ENCODE measurements around the gene SYT12.
"Not testable (repeated sequence)": the region's sequence is repeated elsewhere in the genome, so short reads cannot be mapped to it uniquely, and the experiment has no call there.

Gene SYT12

DNA sequence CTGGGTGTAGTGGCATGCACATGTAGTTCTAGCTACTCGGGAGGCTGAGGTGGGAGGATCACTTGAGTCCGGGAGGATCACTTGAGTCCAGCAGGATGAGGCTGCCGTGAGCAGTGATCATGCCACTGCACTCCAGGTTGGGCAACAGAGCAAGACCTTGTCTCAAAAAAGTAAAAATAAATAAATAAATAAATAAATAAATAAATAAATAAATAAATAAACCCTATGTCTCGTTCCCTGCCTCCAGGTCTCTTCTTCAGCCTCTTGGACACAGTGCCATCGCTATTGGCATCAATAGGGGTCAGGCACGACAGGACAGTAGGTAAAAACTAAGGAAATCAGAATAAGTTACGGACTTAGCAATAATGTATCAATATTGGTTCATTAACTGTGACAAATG is 23.4 kb upstream of the SYT12 start:
- no peak for DNase-seq

GRCh38 chr11:67001332-67001731 is 21.6 kb upstream of the SYT12 start:
- DNase-seq: no peak

- no peak for DNase-seq
Measured at GRCh38 chr11:67002297-67002913, 20.5 kb upstream of the SYT12 start.

DNA sequence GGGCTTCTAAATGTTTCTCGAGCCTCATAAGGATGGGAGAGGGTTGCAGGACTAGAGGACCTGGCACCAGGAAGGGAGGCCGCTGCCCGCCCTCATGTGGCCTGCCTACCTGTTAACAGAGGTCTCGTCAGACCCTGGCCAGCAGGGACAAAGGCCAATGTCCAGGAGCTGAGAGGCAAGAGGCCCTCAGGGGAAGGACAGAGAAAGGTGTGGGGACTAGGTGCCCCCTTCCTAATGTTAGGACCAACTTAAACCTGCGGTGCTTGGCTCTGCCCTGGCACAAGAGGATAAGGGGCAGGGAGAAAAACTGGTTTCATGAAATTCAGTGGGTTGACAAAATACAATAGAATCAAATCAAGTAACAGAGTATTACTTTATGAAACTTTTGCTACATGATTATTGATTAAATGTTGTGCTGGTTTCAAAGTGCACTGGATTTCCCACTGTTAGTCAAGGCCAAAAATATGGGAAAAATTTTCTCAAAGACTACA is 20.0 kb upstream of the SYT12 start:
- no peak for DNase-seq

GRCh38 chr11:67005200-67005599 is 17.7 kb upstream of the SYT12 start:
- DNase-seq: not testable (repeated sequence)

DNA sequence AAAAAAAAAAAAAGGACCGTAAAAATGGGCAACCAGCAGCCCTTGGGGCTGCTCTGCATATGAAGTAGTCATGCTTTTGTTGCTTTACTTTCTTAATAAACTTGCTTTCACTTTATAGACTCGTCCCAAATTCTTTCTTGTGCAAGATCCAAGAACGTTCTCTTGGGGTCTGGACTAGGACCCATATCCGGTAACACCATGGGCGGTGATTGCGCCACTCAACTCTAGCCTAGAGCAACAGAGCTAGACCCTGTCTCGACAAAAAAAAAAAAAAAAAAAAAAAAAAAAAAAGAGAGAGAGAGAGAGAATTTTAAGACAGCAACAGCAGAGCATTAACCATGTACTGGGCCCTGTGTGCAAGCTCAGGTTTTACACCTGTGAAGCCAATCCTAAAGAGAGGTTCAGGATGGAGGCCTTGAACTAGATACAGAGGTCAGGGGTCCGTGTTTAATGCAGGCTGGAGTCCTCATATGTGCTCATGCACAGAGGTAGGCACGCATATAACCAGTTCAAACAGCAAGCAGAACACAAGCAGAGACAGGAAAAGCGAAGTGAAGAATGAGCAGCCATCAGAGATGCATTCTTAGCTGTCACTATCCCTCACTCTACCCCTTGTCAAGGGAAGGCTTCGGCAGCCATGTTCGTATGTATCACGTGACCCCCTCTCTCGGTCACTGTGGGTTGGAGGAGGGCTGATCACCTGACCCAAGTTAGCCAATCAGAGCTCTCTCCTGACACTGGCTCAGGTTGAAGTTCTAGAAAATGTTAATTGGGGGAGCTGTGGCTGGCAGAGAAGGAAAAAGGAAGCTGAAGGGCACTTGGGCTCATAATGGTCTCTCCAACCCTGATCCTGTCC is 16.7 kb upstream of the SYT12 start:
- no peak for DNase-seq

DNA sequence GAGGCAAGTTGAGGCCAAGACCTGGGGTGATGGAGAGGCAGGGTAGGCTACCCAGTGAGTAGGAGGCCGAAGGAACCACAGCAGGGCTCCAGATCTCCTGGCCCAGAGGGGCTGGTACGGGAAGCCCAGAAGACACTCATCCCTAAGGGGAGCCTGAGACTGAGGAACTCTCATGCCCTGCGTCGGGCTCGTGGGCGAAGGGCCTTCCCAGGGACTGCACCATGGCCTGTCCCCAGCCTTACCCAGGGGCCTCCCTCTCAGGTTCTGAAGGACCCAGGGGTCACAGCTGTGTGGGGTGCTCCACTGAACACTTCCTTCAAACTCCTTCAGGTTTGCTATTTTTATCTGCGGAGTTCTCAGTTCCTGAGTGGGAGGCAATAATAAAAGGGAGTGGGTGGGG is 15.8 kb upstream of the SYT12 start:
- DNase-seq: no peak

DNA sequence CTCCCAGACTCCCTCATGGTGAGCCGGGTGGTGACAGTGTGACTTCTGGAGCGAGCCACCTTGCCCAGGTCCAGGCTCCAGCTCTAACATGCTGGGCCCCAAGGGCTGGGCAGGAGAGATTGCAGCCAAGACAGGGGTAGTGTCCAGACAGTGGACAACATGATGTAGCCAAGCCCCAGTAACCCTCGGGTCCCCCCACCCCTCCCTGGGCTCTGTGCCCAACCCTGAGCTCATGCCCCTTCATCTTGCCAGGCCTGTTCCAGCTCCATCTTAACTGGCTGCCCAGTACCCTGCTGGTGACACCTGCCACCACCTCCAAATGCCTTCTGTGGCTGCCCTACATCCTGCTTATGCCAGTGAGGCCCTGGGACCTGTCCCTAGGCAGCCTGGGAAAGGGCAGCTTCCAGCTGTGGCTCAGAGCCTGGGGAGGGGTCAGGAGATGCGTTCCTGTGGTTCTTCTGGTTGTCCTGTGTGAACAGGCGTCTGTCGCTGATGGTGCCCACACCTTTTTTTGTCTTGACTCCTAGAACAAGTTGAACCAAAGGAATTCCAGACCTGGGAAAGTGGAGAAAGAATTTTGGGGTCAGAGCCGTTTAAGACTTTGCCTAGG is 12.5 kb upstream of the SYT12 start:
- no peak for DNase-seq

- no peak for DNase-seq
Measured at GRCh38 chr11:67013511-67014045, 9.4 kb upstream of the SYT12 start.

DNA sequence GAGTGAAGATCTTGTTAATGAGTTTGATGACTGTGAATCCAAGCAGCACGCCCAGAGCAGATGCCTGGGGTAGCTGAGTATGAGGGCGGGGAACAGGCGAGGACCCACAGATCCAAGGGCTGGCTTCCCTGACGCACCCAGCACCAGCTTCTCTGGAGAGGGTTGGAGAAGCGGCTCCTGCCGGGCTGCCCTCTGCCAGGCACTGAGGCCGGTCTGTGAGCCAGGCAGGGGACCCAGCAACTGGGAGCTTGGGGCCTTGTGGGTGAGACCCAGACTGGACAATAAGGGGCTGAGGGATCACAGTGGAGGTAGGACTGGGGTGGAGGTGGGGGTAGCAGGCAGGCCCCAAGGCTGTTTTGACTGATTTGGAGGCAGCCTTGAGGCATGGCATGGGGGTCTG is 8.6 kb upstream of the SYT12 start:
- no peak for DNase-seq

DNA sequence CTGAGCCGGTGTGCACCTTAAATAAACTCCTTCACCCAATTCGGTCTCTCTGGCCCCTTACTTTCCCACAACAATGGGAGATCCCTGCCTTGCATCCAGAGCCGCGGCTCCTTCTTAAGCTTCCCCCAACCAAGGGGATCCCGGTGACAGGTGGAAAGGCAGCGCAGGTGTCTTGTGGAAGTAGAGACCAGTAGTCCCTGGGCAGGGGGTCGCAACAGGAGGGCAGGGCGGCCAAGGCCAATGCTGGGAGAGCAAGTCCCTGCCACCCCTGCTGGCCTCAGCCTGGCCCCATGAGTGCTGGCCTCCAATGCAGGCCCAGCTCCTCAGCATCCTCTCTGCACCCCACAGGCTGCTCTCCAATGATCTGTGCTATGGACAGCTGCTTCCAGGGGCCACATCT is 7.9 kb upstream of the SYT12 start:
- no peak for DNase-seq

GRCh38 chr11:67016550-67016949 is 6.4 kb upstream of the SYT12 start:
- no peak for DNase-seq

DNA sequence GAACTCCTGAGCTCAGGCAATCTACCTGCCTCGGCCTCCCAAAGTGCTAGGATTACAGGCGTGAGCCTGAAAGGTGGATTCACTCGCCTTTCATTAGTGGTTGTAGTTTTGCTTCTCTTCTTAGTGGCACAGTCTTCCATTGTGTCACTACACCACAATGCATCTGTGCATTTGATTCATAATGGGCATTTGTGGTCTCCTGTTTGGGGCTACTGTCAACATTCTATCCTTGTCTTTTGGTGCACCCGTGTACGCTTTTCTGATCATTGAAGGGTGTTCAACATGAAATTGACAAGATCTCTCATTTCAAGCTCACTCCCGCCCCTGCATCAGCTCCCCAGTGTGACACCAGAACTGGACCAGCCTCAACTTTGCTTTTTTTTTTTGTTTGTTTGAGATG is 2.0 kb upstream of the SYT12 start:
- no peak for DNase-seq

DNA sequence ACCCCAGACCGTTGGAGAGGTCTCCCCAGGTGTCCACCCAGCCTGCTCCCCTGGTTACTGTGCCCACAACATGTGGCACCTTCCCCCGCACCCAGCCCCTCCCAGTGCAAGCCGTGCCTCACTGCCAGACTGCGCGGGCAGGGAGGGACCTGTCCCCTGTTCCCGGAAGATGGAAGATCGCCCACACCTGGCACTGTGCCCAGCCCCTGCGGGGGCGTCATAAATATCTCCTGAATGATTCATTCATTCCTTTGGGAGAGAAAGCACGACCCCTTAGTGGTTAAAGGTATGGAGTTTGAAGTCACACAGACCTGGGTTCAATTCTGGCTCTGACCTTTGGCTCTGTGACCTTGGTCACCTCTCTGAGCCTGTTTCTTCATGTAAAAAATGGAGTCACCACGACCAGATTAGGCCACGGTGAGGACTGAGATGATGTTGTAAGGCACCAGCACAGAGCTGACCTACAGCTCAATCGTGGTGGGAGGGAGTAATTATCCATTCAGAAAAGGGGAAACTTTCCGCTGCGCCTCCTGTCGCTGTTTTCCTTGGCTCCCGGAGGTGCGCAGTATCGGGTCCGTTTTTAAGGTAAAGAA is 497 bp upstream of the SYT12 start:
- DNase-seq: no peak

DNA sequence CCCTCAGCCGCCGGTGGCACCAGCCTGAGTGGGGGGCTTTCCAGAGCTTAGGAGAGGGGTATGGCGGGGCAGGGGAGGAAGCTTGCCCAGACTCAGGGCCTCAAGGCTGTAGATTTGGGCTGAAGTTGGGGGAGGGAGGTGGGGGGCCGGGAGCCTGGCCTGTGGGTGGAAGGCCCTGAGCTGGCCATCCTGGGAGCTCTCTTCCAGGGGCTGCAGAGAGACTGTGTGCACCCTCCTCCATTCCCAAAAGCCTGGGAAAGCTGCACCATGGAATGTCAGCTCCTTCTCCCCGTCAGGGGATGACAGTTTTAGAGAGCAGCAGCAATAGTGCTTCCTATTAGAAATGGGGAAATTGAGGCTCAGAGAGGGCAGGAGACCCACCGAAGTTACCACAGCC is 1.0 kb downstream of the SYT12 start:
- no peak for DNase-seq

DNA sequence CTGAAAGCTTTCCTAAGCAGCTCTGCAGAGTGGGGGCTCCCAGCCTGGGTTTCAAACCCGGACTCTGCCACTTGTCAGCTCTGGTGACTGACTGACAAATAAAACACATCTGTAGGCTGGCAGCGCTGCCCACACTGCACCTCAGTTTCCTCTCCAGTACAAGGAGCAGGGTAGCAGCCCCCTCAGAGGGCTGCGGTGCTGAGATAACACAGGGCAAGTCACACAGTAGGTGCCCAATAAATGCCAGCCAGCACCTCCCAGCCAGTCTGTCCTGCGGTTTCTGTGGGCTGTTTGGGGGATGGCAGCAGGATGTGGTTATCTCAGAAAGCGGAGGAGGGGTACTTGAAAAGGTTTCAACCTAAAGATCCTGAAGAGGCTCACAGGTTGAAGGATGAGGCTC is 1.5 kb downstream of the SYT12 start:
- peak; percentile 66 for DNase-seq

GRCh38 chr11:67024966-67025365 is 2.0 kb downstream of the SYT12 start:
- DNase-seq: peak; percentile 10

- no peak for DNase-seq
Measured at GRCh38 chr11:67025750-67026149, 2.8 kb downstream of the SYT12 start.

DNA sequence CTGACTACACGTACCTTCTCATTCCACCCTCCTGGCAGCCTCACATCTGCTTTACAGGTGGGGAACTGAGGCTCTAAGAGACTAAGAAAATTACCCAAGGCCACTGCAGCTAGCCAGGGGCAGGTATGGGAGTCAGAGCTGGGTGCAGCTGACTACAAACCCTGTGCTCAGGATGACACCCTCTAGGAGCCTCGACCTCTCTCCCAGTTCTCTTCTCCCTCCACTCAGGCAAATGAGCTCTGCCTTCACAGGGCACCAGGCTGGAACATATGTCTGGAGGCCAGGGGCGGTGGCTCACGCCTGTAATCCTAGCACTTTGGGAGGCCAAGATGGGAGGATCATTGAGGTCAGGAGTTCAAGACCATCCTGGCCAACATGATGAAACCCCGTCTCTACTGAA is 4.0 kb downstream of the SYT12 start:
- no peak for DNase-seq

DNA sequence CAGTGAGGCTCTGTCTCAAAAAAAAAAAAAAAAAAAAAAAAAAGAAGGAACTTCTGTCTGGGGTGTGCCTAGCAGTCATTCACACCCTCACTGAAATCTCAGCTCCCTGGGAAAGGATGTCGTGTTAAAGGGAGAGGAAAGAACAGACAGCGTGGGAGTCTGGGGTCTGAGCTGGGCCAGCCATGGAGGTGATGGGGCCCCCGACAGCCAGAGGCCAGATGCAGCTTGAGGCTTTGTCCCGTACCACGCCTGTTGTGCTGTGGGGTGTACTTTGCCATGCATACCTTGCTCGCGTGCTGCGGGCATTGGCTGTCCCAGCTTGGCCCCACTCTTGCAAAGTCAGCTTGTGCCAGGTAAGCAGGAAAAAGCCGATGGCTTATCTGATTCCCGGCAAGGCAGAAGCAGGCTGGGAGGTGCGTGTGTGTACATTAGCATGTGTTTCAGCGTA is 4.6 kb downstream of the SYT12 start:
- no peak for DNase-seq

GRCh38 chr11:67027943-67028542 is 5.1 kb downstream of the SYT12 start:
- no peak for DNase-seq

DNA sequence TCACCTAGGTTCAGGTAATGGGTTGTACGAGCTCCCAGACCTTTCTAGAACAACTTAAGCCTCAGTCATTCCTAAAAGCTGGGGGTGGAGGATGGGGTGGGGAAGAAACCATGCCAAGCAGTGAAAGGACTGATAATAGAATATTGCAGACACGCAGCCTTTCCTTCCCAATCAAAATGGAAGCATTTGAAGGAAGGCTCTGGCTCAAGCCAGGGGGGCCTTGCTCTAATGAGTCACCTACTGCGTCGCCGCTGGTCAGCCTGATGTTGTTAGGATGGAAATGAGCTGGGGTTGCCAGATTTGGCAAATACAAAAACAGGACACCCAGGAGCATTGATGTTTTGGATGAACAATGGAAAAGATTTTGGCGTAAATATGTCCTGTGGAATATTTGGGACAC is 6.2 kb downstream of the SYT12 start:
- no peak for DNase-seq

- no peak for DNase-seq
Measured at GRCh38 chr11:67030976-67031375, 8.0 kb downstream of the SYT12 start.
